Measurements from ENCODE around the gene PKIB. TPM values are rescaled to one million over a fixed set of nuclear protein-coding genes. Genes with fewer than 3 reads are reported as not detected.
"Not testable (repeated sequence)": the region's sequence is repeated elsewhere in the genome, so short reads cannot be mapped to it uniquely, and the experiment has no call there.

PKIB gene
- total RNA-seq, 1 donor from 2014 or later, result 15.3 TPM

DNA sequence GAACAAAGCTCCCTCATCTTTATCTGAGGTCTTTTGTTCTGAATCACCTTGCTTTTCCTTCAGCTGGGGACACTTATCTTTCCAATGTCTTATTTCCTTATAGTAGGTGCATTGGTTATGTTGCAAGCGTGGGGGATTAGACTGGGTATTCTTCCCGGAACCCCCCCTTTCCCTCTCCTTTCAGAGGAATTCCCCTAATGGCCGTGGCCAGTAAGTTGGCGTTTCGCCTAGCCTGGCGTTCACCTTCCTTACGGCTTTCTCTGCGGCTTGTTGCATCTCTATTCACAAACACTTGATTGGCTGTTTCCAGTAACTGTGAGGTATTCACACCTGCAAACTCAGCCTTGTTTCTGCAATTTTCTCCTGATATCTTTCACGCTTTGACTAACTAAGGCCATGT is 136.5 kb downstream of the PKIB start:
- Histone ChIP-seq H3K27me3 (ENCODE audit: control insufficient read depth, insufficient read depth, low read length) (no peaks in the 10 kb centered on the region), H3K36me3 (ENCODE audit: control insufficient read depth, insufficient read depth, low read length) (no peaks in the 10 kb centered on the region), H3K4me3 (ENCODE audit: low read depth, low read length) (no peak overlapping the region)
- TF ChIP-seq, protein P1, sequence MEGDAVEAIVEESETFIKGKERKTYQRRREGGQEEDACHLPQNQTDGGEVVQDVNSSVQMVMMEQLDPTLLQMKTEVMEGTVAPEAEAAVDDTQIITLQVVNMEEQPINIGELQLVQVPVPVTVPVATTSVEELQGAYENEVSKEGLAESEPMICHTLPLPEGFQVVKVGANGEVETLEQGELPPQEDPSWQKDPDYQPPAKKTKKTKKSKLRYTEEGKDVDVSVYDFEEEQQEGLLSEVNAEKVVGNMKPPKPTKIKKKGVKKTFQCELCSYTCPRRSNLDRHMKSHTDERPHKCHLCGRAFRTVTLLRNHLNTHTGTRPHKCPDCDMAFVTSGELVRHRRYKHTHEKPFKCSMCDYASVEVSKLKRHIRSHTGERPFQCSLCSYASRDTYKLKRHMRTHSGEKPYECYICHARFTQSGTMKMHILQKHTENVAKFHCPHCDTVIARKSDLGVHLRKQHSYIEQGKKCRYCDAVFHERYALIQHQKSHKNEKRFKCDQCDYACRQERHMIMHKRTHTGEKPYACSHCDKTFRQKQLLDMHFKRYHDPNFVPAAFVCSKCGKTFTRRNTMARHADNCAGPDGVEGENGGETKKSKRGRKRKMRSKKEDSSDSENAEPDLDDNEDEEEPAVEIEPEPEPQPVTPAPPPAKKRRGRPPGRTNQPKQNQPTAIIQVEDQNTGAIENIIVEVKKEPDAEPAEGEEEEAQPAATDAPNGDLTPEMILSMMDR (IDR thresholded peaks at IDR 0.05; ENCODE audit: insufficient read depth, low read length, poor library complexity, severe bottlenecking), result no peak
- no peak for DNase-seq (ENCODE audit: low read depth)

DNA sequence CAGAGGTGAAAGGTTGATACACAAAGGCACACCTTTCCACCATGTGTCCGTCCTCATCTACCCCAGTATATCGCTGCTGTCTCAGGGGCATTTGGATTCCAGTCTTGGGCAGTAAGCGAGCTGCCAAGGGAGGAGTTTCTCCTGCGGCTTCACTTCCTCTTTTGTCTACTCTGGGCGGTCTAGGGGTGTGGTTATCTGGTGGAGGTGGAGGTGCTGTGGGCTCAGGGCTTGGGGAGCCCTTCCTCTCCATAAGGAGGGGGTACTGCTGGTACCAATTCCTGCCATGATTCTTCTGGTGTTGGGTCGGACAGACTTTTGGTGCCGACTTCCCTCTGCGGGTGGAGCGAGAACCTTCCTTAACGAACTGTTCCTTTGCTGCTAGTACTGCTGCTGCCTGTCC is 137.4 kb downstream of the PKIB start:
- H3K36me3 ChIP-seq (ENCODE audit: control insufficient read depth, insufficient read depth, low read length), result no peaks in the 10 kb centered on the region
- TF ChIP-seq, protein P1 (IDR thresholded peaks at IDR 0.05; ENCODE audit: insufficient read depth, low read length, poor library complexity, severe bottlenecking), result no peak
- no peaks in the 10 kb centered on the region for H3K27me3 ChIP-seq (ENCODE audit: control insufficient read depth, insufficient read depth, low read length)
- DNase-seq (ENCODE audit: low read depth), result no peak
- no peak overlapping the region for H3K4me3 ChIP-seq (ENCODE audit: low read depth, low read length)

DNA sequence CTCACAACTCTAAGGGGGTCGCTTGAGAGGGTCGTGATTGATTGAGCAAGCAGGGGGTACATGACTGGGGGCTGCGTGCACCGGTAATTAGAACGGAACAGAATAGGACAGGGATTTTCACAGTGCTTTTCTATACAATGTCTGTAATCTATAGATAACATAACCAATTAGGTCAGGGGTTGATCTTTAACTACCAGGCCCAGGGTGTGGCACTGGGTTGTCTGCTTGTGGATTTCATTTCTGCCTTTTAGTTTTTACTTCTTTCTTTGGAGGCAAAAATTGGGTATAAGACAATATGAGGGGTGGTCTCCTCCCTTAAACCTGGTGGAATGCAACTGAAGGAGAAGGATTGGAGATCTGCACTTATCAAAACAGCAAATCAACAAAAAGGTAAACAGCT is 138.7 kb downstream of the PKIB start:
- not testable (repeated sequence) for H3K36me3 ChIP-seq (ENCODE audit: control insufficient read depth, insufficient read depth, low read length); H3K27me3 ChIP-seq (ENCODE audit: control insufficient read depth, insufficient read depth, low read length); H3K4me3 ChIP-seq (ENCODE audit: low read depth, low read length); DNase-seq (ENCODE audit: low read depth)

DNA sequence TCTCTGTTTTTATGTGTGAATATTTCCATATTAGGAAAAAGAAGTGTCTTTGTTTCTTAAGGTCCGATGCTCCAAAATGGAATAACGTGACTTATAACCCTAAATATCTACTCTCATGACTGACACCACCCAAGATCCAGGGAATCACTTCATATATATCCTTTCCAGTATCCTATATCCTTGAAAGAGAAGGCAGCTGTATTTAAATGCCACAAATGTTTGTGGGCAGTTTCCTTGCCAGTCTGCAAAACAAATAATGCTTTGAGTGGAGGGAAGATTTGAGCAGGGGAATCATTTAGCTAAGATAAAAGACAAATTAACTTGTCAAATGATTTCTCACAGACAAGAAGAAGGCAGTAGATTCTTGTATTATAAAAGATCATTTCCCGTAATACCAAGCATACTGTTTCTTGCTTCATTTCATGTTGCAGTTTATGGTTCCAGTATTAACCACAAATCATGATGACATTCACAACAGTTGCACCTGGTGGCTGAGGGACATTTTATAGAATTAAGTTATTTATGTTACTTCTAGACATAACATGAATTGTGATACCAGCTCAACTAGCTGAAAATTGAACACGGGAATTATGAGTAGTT is 139.3 kb downstream of the PKIB start:
- H3K36me3 ChIP-seq (ENCODE audit: control insufficient read depth, insufficient read depth, low read length), result no peaks in the 10 kb centered on the region
- TF ChIP-seq, protein P1 (IDR thresholded peaks at IDR 0.05; ENCODE audit: insufficient read depth, low read length, poor library complexity, severe bottlenecking), result no peak
- DNase-seq (ENCODE audit: low read depth), result no peak
- no peaks in the 10 kb centered on the region for H3K27me3 ChIP-seq (ENCODE audit: control insufficient read depth, insufficient read depth, low read length)
- H3K4me3 ChIP-seq (ENCODE audit: low read depth, low read length), result no peak overlapping the region

DNA sequence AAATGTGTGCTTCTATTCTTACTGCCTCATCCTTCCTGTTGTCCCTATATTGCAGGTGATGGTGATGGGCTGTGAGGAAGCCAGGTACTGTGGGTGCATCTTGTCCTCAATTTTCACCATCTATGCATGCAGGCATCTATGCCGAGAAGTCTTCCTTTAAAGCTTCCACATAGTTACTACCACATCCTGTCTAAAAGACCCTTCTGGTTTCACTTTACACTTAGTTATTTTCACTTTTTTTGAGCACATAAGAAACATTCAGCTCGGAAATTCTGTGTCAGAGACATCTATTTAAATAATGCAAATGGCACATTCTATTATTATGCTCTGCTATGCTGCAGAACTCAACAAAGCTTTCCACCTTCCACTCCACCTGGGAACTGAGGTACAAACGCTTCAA is 141.1 kb downstream of the PKIB start:
- no peak overlapping the region for H3K4me3 ChIP-seq (ENCODE audit: low read depth, low read length)
- no peak for DNase-seq (ENCODE audit: low read depth)
- no peaks in the 10 kb centered on the region for H3K36me3 ChIP-seq (ENCODE audit: control insufficient read depth, insufficient read depth, low read length)
- TF ChIP-seq, protein P1 (IDR thresholded peaks at IDR 0.05; ENCODE audit: insufficient read depth, low read length, poor library complexity, severe bottlenecking), result no peak
- no peaks in the 10 kb centered on the region for H3K27me3 ChIP-seq (ENCODE audit: control insufficient read depth, insufficient read depth, low read length)

DNA sequence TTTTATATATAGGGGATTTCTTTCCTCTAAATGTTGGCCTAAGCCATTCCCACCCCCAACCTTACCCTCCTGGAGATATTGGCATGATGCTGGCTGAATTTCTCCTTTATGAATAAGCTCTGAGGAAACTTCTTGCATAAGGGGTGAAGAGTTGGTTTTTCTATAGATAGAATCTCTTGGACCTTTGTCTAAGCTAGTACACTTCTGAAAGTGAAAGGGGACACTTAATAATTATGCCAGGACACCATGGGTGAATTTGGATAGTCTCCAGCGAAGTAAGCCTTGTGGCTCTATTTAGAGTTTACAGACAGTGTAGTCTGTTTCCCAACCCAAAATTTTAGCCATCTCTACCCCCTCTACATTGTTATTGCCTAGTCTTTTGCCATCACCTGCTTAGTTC is 142.3 kb downstream of the PKIB start:
- Histone ChIP-seq H3K4me3 (ENCODE audit: low read depth, low read length) (no peak overlapping the region), H3K27me3 (ENCODE audit: control insufficient read depth, insufficient read depth, low read length) (no peaks in the 10 kb centered on the region), H3K36me3 (ENCODE audit: control insufficient read depth, insufficient read depth, low read length) (no peaks in the 10 kb centered on the region)
- DNase-seq (ENCODE audit: low read depth), result no peak
- TF ChIP-seq, protein P1 (IDR thresholded peaks at IDR 0.05; ENCODE audit: insufficient read depth, low read length, poor library complexity, severe bottlenecking), result no peak

Measured in kidney epithelial cell (primary cell).